Type B pancreatic cell (in vitro differentiated cells): Measurements from ENCODE around the gene RABGAP1. TPM values are rescaled to one million over a fixed set of nuclear protein-coding genes. Genes with fewer than 3 reads are reported as not detected.

Experiments
- DNase-seq: peaks from one replicate; pipeline ENCODE4 v3.0.0; 2021; ENCODE audit warnings: mixed read lengths; ENCODE audit not compliant: unreplicated experiment; ENCODE audit errors: extremely low spot score
- H3K27ac Mint-ChIP-seq: 2 replicates; pipeline ENCODE4 v1.8.0; 2021; ENCODE audit warnings: mild to moderate bottlenecking, mixed read lengths
- H3K27me3 Mint-ChIP-seq: 2 replicates; pipeline ENCODE4 v1.8.0; 2021; ENCODE audit warnings: mixed read lengths
- H3K36me3 Mint-ChIP-seq: 2 replicates; pipeline ENCODE4 v1.8.0; 2021; ENCODE audit warnings: mixed read lengths
- H3K4me1 Mint-ChIP-seq: one replicate; pipeline ENCODE4 v1.8.0; 2021; ENCODE audit warnings: mixed read lengths; ENCODE audit not compliant: unreplicated experiment
- H3K4me3 Mint-ChIP-seq: 2 replicates; pipeline ENCODE4 v1.8.0; 2021; ENCODE audit warnings: mild to moderate bottlenecking, mixed read lengths
- H3K9me3 Mint-ChIP-seq: 2 replicates; pipeline ENCODE4 v1.8.0; 2021; ENCODE audit warnings: mixed read lengths
- total RNA-seq: library from RNA; stranded (reverse); gene quantifications from 2 replicates; pipeline ENCODE4 v1.2.1, GENCODE V29; 2021; ENCODE audit warnings: low replicate concordance
- TF ChIP-seq, protein P1 (sequence below): fragments of 200-600 bp; sonication (generic); conservative IDR thresholded peaks from 2 replicates; pipeline ENCODE4 v1.5.0; 2021; ENCODE audit warnings: antibody characterized with exemption, mild to moderate bottlenecking

The RABGAP1 gene
- total RNA-seq, 1 donor from 2014 or later = 68.4 TPM

DNA sequence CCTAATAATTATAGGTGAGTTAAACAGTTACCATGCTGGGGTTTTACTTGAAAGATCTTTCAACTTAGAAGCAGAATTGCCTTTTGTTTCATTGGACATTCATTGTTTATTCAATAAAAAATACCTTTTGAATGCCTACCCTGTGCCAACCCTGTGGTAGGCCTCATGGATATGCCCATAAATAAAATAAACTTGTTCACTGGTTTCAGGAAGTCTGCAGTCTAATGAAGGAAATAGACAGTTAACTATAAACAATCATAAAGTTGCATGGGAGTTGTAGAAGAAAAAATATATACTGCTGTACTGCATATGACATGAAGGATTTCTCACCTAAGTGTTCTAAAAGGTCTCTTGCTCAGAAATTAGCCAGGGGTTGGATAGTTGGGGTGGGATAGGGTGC lies 87.3 kb downstream of the RABGAP1 start:
- no peak for DNase-seq
- H3K36me3 Mint-ChIP-seq = peaks cover 14% of the 10 kb centered on the region
- H3K9me3 Mint-ChIP-seq = no peaks in the 10 kb centered on the region
- H3K4me3 Mint-ChIP-seq = no peak overlapping the region
- no peaks in the 10 kb centered on the region for H3K27me3 Mint-ChIP-seq
- TF ChIP-seq, protein P1, sequence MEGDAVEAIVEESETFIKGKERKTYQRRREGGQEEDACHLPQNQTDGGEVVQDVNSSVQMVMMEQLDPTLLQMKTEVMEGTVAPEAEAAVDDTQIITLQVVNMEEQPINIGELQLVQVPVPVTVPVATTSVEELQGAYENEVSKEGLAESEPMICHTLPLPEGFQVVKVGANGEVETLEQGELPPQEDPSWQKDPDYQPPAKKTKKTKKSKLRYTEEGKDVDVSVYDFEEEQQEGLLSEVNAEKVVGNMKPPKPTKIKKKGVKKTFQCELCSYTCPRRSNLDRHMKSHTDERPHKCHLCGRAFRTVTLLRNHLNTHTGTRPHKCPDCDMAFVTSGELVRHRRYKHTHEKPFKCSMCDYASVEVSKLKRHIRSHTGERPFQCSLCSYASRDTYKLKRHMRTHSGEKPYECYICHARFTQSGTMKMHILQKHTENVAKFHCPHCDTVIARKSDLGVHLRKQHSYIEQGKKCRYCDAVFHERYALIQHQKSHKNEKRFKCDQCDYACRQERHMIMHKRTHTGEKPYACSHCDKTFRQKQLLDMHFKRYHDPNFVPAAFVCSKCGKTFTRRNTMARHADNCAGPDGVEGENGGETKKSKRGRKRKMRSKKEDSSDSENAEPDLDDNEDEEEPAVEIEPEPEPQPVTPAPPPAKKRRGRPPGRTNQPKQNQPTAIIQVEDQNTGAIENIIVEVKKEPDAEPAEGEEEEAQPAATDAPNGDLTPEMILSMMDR = no peak
- H3K4me1 Mint-ChIP-seq = peaks cover 10% of the 10 kb centered on the region
- peak overlapping the region; percentile 33 for H3K27ac Mint-ChIP-seq

DNA sequence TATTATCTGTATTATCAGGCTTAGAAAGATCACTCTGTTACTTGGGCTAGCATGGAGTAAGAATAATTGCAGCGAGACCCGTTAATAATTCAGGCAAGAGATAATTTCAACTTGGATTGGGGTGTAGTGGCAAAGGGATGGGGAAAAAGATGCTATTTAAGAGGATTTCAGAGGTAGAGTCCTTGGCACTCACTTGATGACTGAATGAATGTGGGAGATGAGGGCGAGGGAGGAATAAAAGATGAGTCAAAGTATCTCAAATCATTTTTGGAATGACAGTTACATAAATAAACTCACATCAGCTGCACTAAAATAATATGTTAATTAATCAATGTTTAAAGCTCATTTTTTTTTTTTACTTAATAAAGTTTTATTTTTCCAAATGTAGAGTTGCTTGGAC lies 88.2 kb downstream of the RABGAP1 start:
- no peaks in the 10 kb centered on the region for H3K27me3 Mint-ChIP-seq
- H3K27ac Mint-ChIP-seq = no peak overlapping the region
- DNase-seq = no peak
- H3K9me3 Mint-ChIP-seq = no peaks in the 10 kb centered on the region
- H3K36me3 Mint-ChIP-seq = peaks cover 17% of the 10 kb centered on the region
- no peak overlapping the region for H3K4me3 Mint-ChIP-seq
- H3K4me1 Mint-ChIP-seq = peaks cover 18% of the 10 kb centered on the region
- TF ChIP-seq, protein P1 = no peak

DNA sequence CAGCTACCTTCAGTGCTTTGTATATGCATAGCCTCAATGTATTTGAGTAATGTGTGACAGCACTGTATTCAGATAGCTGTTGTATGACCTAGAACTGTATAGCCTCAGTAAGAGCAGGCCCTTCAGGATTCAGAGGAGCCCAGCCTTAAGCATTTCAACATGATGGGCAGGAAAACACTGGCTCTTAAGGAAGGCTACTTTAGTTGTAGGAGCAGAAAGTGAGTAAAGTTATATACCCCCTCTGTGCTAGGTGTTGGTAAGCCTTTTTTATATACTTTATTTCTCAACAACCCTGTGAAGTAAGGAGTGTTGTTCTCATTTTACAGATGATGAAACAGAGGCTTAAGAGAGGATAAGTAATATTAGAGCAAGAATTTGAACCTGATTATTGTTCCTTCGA lies 91.1 kb downstream of the RABGAP1 start:
- no peaks in the 10 kb centered on the region for H3K27me3 Mint-ChIP-seq
- H3K36me3 Mint-ChIP-seq = peaks cover 19% of the 10 kb centered on the region
- H3K9me3 Mint-ChIP-seq = no peaks in the 10 kb centered on the region
- H3K27ac Mint-ChIP-seq = no peak overlapping the region
- TF ChIP-seq, protein P1 = no peak
- H3K4me1 Mint-ChIP-seq = peaks cover 21% of the 10 kb centered on the region
- no peak overlapping the region for H3K4me3 Mint-ChIP-seq
- no peak for DNase-seq

DNA sequence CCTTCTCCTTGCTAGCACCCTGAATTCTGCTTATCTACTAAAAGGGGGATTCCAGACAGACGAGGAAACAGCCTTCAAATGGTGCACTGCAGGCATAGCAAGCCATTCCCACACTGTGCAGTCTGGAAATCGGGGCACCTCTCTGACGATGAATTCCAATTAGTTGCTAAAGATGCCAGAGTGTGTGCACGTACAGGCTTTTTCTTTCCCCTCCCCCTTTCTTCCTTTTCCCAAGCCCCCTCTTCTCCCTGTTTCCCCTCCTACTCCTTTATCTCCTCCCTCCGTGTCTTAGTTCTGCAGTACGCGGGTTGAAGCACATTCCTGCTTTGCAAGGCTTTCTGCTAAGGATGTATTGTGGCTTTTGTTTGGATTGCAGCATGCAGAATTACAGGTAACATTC lies 92.5 kb downstream of the RABGAP1 start, which contains the start of gene GPR21:
Gene GPR21 (plus strand): TSS at position 316 of the 400 bp plus-strand sequence. CDS start 900 bp downstream, outside the sequence.
- Mint-ChIP-seq H3K27ac (peak within 1 kb of the TSS; percentile 9), H3K4me1 (peaks cover 22% of the 10 kb centered on the region), H3K4me3 (no peak within 1 kb of the TSS), H3K36me3 (peaks cover 17% of the 10 kb centered on the region), H3K27me3 (no peaks in the 10 kb centered on the region), H3K9me3 (no peaks in the 10 kb centered on the region)
- TF ChIP-seq, protein P1 = no peak
- DNase-seq = no peak

DNA sequence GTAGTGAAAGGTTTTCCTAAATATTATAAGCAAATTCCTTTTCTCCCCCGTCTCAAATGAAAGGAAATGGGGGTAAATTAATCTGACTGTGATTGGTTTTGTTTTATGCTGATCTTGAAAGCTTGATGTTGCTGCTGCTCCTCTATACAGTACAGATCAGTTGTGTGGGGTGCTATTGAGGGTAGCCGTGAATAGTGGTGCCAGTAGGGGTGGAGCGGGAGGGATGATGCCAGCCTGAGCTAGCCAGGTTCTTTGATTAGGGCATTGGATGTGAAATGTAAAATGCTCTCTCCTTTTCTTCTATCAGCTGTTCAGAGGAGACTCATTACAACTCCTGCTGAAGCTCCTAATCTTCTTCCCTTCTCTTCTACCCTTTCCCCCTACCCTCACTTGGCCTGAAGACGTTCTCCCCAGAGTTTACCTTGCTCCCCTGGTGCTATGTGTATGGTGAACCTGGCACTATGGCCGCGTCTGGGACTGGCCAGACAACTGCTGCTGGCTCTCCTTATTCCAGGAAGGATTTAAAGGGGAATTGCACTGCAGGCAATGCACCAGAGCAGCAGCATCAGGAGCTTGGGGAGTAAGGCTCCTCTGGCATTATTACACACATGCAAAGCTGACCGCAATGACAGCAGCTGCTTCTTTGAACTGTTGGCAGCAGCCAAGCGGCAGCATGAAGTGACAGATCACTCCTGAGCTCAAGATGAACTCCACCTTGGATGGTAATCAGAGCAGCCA lies 93.2 kb downstream of the RABGAP1 start:
- TF ChIP-seq, protein P1 = no peak
- H3K4me1 Mint-ChIP-seq = peaks cover 24% of the 10 kb centered on the region
- peaks cover 18% of the 10 kb centered on the region for H3K36me3 Mint-ChIP-seq
- H3K27ac Mint-ChIP-seq = peak overlapping the region; percentile 9
- H3K4me3 Mint-ChIP-seq = no peak overlapping the region
- H3K9me3 Mint-ChIP-seq = no peaks in the 10 kb centered on the region
- no peak for DNase-seq
- H3K27me3 Mint-ChIP-seq = no peaks in the 10 kb centered on the region
